ENCODE data around the gene KLF5. TPM values are rescaled to one million over a fixed set of nuclear protein-coding genes. Genes with fewer than 3 reads are reported as not detected.

KLF5 gene
- total and polyA plus RNA-seq, 4 donors: 3.8 to 48.7 (median 17.7) TPM

GRCh38 chr13:73077865-73078264 is 19.1 kb downstream of the KLF5 start:
- Histone ChIP-seq H3K27me3 (ENCODE audit: control insufficient read depth, insufficient read depth, low read length) (no peaks in the 10 kb centered on the region), H3K27ac (ENCODE audit: low read depth, low read length) (no peak overlapping the region), H3K9me3 (ENCODE audit: control insufficient read depth, insufficient read depth, low read length) (no peaks in the 10 kb centered on the region), H3K4me3 (ENCODE audit: low read depth, low read length) (no peak overlapping the region), H3K4me1 (ENCODE audit: control insufficient read depth, insufficient read depth, low read length) (no peaks in the 10 kb centered on the region), H3K36me3 (ENCODE audit: control insufficient read depth, insufficient read depth, low read length) (no peaks in the 10 kb centered on the region)
- no peak for DNase-seq (ENCODE audit: low read depth in 4 of 6, low spot score in 6 of 6)
- 93% methylated on average over 2 of the region's 9 CpGs for WGBS (ENCODE audit: insufficient coverage)

- WGBS (ENCODE audit: insufficient coverage): no CpG with 5 or more reads among the region's 3 CpGs
- DNase-seq (ENCODE audit: low read depth in 4 of 6, low spot score in 6 of 6): no peak
- Histone ChIP-seq H3K4me1 (ENCODE audit: control insufficient read depth, insufficient read depth, low read length) (no peaks in the 10 kb centered on the region), H3K36me3 (ENCODE audit: control insufficient read depth, insufficient read depth, low read length) (no peaks in the 10 kb centered on the region), H3K9me3 (ENCODE audit: control insufficient read depth, insufficient read depth, low read length) (no peaks in the 10 kb centered on the region), H3K27me3 (ENCODE audit: control insufficient read depth, insufficient read depth, low read length) (no peaks in the 10 kb centered on the region), H3K27ac (ENCODE audit: low read depth, low read length) (no peak overlapping the region), H3K4me3 (ENCODE audit: low read depth, low read length) (no peak overlapping the region)
Observed at GRCh38 chr13:73079359-73079758, 20.6 kb downstream of the KLF5 start.

- DNase-seq (ENCODE audit: low read depth in 4 of 6, low spot score in 6 of 6): no peak
- Histone ChIP-seq H3K36me3 (ENCODE audit: control insufficient read depth, insufficient read depth, low read length) (no peaks in the 10 kb centered on the region), H3K4me1 (ENCODE audit: control insufficient read depth, insufficient read depth, low read length) (no peaks in the 10 kb centered on the region), H3K9me3 (ENCODE audit: control insufficient read depth, insufficient read depth, low read length) (no peaks in the 10 kb centered on the region), H3K27me3 (ENCODE audit: control insufficient read depth, insufficient read depth, low read length) (no peaks in the 10 kb centered on the region), H3K27ac (ENCODE audit: low read depth, low read length) (no peak overlapping the region), H3K4me3 (ENCODE audit: low read depth, low read length) (no peak overlapping the region)
- WGBS (ENCODE audit: insufficient coverage): 88% methylated on average over 1 of the region's 4 CpGs
Observed at GRCh38 chr13:73081256-73081915, 22.6 kb downstream of the KLF5 start.

GRCh38 chr13:73082471-73082870 is 23.7 kb downstream of the KLF5 start:
- no peaks in the 10 kb centered on the region for H3K36me3 ChIP-seq (ENCODE audit: control insufficient read depth, insufficient read depth, low read length)
- no peaks in the 10 kb centered on the region for H3K4me1 ChIP-seq (ENCODE audit: control insufficient read depth, insufficient read depth, low read length)
- H3K4me3 ChIP-seq (ENCODE audit: low read depth, low read length): no peak overlapping the region
- H3K27ac ChIP-seq (ENCODE audit: low read depth, low read length): no peak overlapping the region
- H3K9me3 ChIP-seq (ENCODE audit: control insufficient read depth, insufficient read depth, low read length): no peaks in the 10 kb centered on the region
- no peaks in the 10 kb centered on the region for H3K27me3 ChIP-seq (ENCODE audit: control insufficient read depth, insufficient read depth, low read length)
- no peak for DNase-seq (ENCODE audit: low read depth in 4 of 6, low spot score in 6 of 6)
- WGBS (ENCODE audit: insufficient coverage): no CpG with 5 or more reads among the region's 5 CpGs

GRCh38 chr13:73082895-73083294 is 24.1 kb downstream of the KLF5 start:
- WGBS (ENCODE audit: insufficient coverage): 67% methylated on average over 1 of the region's 4 CpGs
- H3K9me3 ChIP-seq (ENCODE audit: control insufficient read depth, insufficient read depth, low read length): no peaks in the 10 kb centered on the region
- H3K4me1 ChIP-seq (ENCODE audit: control insufficient read depth, insufficient read depth, low read length): no peaks in the 10 kb centered on the region
- no peak for DNase-seq (ENCODE audit: low read depth in 4 of 6, low spot score in 6 of 6)
- H3K4me3 ChIP-seq (ENCODE audit: low read depth, low read length): no peak overlapping the region
- H3K27ac ChIP-seq (ENCODE audit: low read depth, low read length): no peak overlapping the region
- no peaks in the 10 kb centered on the region for H3K36me3 ChIP-seq (ENCODE audit: control insufficient read depth, insufficient read depth, low read length)
- H3K27me3 ChIP-seq (ENCODE audit: control insufficient read depth, insufficient read depth, low read length): no peaks in the 10 kb centered on the region

- H3K9me3 ChIP-seq (ENCODE audit: control insufficient read depth, insufficient read depth, low read length): peaks cover 7% of the 10 kb centered on the region
Observed at GRCh38 chr13:73088332-73088935, 29.6 kb downstream of the KLF5 start.

GRCh38 chr13:73089213-73089612 is 30.4 kb downstream of the KLF5 start:
- DNase-seq (ENCODE audit: low read depth in 4 of 6, low spot score in 6 of 6): no peak
- Histone ChIP-seq H3K27me3 (ENCODE audit: control insufficient read depth, insufficient read depth, low read length) (no peaks in the 10 kb centered on the region), H3K27ac (ENCODE audit: low read depth, low read length) (no peak overlapping the region), H3K9me3 (ENCODE audit: control insufficient read depth, insufficient read depth, low read length) (peaks cover 7% of the 10 kb centered on the region), H3K4me3 (ENCODE audit: low read depth, low read length) (no peak overlapping the region), H3K4me1 (ENCODE audit: control insufficient read depth, insufficient read depth, low read length) (no peaks in the 10 kb centered on the region), H3K36me3 (ENCODE audit: control insufficient read depth, insufficient read depth, low read length) (no peaks in the 10 kb centered on the region)
- 100% methylated on average over 1 of the region's 4 CpGs for WGBS (ENCODE audit: insufficient coverage)

More at GRCh38 chr13:73088332-73088935, 29.6 kb downstream of the KLF5 start:
- Histone ChIP-seq H3K27ac (ENCODE audit: low read depth, low read length) (no peak overlapping the region), H3K4me3 (ENCODE audit: low read depth, low read length) (no peak overlapping the region), H3K27me3 (ENCODE audit: control insufficient read depth, insufficient read depth, low read length) (no peaks in the 10 kb centered on the region), H3K4me1 (ENCODE audit: control insufficient read depth, insufficient read depth, low read length) (no peaks in the 10 kb centered on the region), H3K36me3 (ENCODE audit: control insufficient read depth, insufficient read depth, low read length) (no peaks in the 10 kb centered on the region)
- 100% methylated on average over 2 of the region's 4 CpGs for WGBS (ENCODE audit: insufficient coverage)
- no peak for DNase-seq (ENCODE audit: low read depth in 4 of 6, low spot score in 6 of 6)

- Histone ChIP-seq H3K36me3 (ENCODE audit: control insufficient read depth, insufficient read depth, low read length) (no peaks in the 10 kb centered on the region), H3K27ac (ENCODE audit: low read depth, low read length) (no peak overlapping the region), H3K27me3 (ENCODE audit: control insufficient read depth, insufficient read depth, low read length) (no peaks in the 10 kb centered on the region), H3K4me1 (ENCODE audit: control insufficient read depth, insufficient read depth, low read length) (no peaks in the 10 kb centered on the region), H3K4me3 (ENCODE audit: low read depth, low read length) (no peak overlapping the region), H3K9me3 (ENCODE audit: control insufficient read depth, insufficient read depth, low read length) (peaks cover 7% of the 10 kb centered on the region)
- WGBS (ENCODE audit: insufficient coverage): 78% methylated on average over 6 of the region's 8 CpGs
- no peak for DNase-seq (ENCODE audit: low read depth in 4 of 6, low spot score in 6 of 6)
Observed at GRCh38 chr13:73090116-73090822, 31.5 kb downstream of the KLF5 start.

- Histone ChIP-seq H3K27ac (ENCODE audit: low read depth, low read length) (no peak overlapping the region), H3K4me1 (ENCODE audit: control insufficient read depth, insufficient read depth, low read length) (no peaks in the 10 kb centered on the region), H3K27me3 (ENCODE audit: control insufficient read depth, insufficient read depth, low read length) (no peaks in the 10 kb centered on the region), H3K4me3 (ENCODE audit: low read depth, low read length) (no peak overlapping the region), H3K36me3 (ENCODE audit: control insufficient read depth, insufficient read depth, low read length) (no peaks in the 10 kb centered on the region), H3K9me3 (ENCODE audit: control insufficient read depth, insufficient read depth, low read length) (peaks cover 7% of the 10 kb centered on the region)
- WGBS (ENCODE audit: insufficient coverage): no CpG with 5 or more reads among the region's 1 CpG
- DNase-seq (ENCODE audit: low read depth in 4 of 6, low spot score in 6 of 6): no peak
Observed at GRCh38 chr13:73090823-73091187, 32.0 kb downstream of the KLF5 start.

GRCh38 chr13:73092829-73093228 is 34.0 kb downstream of the KLF5 start:
- H3K4me3 ChIP-seq (ENCODE audit: low read depth, low read length): no peak overlapping the region
- H3K4me1 ChIP-seq (ENCODE audit: control insufficient read depth, insufficient read depth, low read length): no peaks in the 10 kb centered on the region
- no peaks in the 10 kb centered on the region for H3K36me3 ChIP-seq (ENCODE audit: control insufficient read depth, insufficient read depth, low read length)
- peak in 2 of 6 donors; percentile 31 to 45 for DNase-seq (ENCODE audit: low read depth in 4 of 6, low spot score in 6 of 6)
- no peak overlapping the region for H3K27ac ChIP-seq (ENCODE audit: low read depth, low read length)
- peaks cover 7% of the 10 kb centered on the region for H3K9me3 ChIP-seq (ENCODE audit: control insufficient read depth, insufficient read depth, low read length)
- no peaks in the 10 kb centered on the region for H3K27me3 ChIP-seq (ENCODE audit: control insufficient read depth, insufficient read depth, low read length)
